HT1080 (cell line): Measurements from ENCODE around the gene SCN11A. TPM values are rescaled to one million over a fixed set of nuclear protein-coding genes. Genes with fewer than 3 reads are reported as not detected.

Source experiments
- DNase-seq: peaks from one replicate; pipeline ENCODE4 v3.0.0-alpha.2; 2015; ENCODE audit warnings: low read depth
- polyA plus RNA-seq, 2 experiments: library from polyadenylated mRNA; depleted of rRNA; stranded (reverse); fragments of >200 nt; gene quantifications; 2 replicates each; pipeline ENCODE4 v1.2.3, GENCODE V29; 2015
- total RNA-seq: library from RNA; depleted of rRNA; stranded (reverse); fragments of >200 nt; shearing (Covaris generic); gene quantifications from 2 replicates; pipeline ENCODE4 v1.2.3, GENCODE V29; 2014; rRNA removed

The SCN11A gene
- total RNA-seq, result not detected in 2 replicates
- polyA plus RNA-seq (2015; cell fraction: cytosol; rRNA removed), result not detected in 2 replicates
- polyA plus RNA-seq (2015; cell fraction: nucleus; rRNA removed), result not detected in 2 replicates

DNA sequence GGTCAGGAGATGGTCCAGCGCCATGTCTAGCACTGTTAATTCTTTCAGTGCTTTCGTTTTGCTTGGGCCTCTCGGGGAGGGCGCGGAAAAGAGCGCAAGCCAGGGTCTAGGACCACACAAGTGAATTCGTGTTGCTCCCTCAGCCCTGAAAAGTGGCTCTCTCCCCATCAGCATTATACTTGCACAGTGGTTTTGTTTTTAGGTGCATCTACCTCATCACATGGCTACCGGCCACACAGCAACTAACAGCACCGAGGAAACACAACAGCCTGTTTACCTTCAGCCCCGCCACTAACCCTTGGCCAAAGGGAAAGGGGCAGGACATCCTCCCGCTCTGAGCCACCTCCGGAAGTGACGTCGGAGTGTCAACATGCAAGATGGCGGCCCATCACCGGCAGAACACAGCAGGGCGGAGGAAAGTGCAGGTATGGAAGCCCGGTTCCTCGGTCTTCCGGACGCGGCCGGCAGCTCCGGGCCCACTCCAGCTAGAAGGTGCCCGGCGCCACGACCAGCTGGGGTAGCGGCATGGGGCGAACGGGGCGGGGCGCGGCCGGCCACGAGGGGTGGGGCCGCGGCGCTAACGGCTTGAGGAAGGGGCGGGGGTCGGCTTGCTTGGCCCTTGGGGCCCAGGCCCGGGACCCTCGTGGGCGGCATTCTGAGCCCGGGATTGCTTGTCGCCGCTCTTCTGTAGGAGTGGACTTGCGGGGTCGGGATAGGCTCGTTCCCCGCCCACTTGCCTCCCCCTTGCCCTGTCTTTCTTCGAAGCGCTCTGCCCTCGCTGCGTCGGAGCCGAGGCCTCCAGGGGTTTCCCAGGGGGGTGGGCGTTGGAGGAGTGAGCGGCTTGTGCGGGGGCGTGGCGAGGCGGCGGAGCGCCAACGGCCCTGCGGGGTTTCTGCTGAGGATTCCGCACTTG lies at the start of gene SCN11A, which contains the start of gene WDR48:
SCN11A (minus strand) TSS at position 296 of the 913 bp plus-strand sequence. CDS start 101,582 bp downstream, outside the sequence.
WDR48 (plus strand) TSS at position 368 of the 913 bp plus-strand sequence; CDS start at position 378, 10 bp downstream.
- peak; percentile 77 for DNase-seq

DNA sequence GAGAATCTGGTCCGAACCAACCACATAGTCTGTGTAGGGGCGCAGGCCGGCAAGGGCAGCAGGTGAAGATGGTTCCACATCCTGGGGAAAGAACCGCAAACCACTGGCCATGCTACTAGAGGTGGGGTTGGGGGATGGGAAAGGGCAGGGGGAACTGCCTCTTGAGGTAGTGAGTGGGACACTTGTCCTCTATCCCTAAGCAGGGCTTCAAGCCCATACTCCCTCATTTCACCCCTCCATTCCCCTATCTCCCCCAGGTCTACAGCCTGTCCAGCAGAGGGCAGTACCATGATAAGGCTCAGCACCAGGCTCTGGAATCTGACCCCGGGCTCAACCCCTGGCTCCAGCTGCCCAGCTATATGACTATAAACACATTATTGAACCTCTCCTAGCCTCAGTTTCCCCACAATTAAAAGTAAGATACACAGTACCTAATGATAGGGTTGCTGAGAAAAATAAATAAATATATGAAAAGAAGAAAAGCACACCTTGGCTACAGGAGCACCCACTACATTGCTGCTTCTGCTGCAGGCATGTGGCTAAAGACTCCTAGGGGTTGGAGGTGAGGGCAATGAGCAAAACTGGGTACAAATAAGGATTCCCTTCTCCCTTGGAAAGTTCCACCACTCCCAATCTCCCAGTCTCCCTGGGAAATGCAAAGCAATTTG lies 49.4 kb upstream of the SCN11A start:
- peak; percentile 14 for DNase-seq

- DNase-seq, result no peak
Observed at GRCh38 chr3:39100500-39100886, 48.7 kb upstream of the SCN11A start.

DNA sequence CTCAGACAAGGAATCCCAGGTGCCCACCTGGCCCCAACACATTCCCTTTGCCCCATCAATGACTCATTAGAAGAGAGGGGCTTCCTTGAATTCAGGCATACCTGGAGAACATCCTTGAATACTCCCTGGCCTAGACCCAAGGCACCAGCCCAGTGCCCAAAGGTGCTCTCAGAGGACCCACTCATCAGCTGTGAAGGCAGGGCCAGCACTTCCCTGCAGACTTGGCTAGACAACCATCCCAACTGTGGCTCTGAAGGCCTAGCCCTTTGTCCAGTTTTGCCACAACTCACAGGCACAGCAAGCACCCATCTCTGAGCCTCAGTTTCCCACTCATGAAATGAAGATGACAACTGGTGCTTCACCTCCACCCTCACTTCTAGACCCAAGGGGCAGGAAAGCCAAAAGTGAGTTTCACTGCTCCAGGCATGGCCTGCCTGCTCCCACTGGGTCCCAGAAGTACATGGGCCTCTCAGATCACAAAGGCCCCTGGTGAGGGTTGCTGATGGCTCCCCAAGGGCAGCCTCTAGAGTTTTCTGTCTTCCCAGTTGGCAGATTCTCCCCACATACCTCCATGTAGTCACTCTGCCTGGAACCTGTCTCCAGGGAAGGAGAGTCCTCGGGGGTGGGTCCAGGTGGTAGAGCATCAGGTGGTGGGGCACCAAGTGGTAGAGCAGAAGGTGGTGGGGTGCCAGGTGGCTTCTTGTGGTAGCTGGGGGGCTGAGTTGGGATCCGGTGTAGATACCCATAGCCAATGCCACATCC lies 48.2 kb upstream of the SCN11A start:
- DNase-seq, result no peak

DNA sequence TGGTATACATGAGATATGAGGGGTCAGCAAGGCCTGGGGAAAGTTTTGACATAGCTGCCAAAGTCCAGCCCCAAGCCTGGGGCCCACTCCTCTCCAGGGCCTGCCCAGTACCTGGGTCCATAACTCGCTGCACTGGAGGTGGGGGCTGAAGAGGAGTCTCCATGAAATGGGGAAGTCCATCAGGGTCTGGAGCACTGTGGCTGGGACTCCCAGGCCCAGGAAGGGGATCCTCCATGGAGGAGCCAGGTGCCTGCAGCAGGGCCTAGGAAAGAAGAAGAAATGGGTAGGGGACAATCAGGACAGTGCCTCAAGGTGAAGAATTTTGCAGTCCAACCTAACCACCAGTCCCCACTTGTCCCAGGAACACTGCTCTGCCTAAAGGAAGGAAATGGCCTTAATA lies 47.5 kb upstream of the SCN11A start:
- no peak for DNase-seq

- DNase-seq, result no peak
Observed at GRCh38 chr3:39098473-39099000, 46.8 kb upstream of the SCN11A start.

DNA sequence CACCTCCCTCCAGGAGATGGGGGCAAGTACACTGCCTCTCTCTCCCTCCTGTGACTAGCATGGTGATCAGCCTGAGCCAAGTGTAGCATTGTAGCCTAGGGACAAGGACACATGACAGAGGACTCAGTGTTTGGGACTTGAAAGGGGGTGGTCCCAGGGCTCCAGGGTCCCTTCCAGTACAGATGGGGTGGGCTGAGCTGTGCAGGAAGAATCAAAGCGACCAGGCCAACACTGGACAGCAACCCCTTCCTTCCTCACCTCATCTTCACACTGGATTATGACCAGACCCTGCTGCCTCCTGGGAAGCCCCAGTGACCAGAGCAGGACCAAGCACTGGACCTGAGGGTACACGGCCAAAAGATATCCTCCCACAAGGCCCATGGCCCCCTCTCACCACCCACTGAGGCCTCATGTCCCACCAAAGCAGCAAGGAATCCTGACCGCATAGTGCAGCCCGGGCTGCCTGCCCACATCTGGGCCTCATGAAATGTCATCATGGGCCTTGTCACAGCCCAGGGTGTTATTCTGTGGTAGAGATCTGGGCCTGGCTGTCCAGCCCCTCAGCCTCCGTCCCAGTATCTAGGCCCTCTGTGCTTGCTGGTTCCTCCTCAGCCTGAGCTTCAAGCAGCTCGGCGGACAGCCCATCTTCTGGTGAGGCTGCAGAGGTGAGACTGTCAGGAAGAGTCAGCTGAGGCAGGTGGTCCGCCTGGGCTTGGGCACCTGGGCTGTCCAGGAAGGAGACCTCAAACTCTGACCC lies 46.1 kb upstream of the SCN11A start:
- DNase-seq, result no peak

DNA sequence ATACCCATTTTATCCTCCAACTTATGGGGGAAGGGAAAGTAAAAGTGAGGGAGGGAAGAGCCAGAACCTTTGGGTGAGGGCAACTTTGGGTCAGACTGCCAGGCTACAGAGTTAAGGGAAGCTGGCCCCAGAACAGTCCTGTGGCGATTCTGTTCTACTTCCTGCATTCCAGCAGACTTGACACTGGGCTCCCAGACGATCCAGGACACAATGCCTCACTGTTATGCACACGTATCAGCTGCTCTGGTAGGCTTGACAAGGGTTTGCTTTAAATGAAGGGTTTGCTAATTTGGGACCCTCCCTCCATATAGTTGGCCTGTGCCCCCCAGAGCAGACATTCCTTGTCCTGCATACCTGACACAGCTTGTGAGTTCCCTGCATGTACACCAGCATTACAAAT lies 45.0 kb upstream of the SCN11A start:
- peak; percentile 24 for DNase-seq

DNA sequence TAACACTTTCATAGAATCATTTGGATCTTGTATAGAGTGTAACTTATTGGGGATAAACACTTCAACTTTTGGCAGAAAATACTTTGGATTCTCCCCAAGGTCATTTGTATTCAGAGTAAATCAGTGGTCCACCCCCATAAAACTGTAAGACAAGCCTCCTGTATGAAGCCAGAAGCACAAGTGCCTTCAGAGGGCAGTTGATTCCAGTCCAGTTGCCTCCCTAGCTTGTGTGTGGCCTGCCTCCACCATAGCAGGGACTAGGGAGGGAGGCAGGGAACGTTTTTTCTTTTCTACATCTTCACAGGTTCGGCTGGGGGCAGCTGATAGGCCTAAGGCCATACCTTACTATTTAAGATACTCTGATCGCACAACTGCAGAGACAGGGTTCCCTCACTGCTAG lies 44.0 kb upstream of the SCN11A start:
- DNase-seq, result no peak

- DNase-seq, result no peak
Observed at GRCh38 chr3:39094851-39095677, 43.3 kb upstream of the SCN11A start.

DNA sequence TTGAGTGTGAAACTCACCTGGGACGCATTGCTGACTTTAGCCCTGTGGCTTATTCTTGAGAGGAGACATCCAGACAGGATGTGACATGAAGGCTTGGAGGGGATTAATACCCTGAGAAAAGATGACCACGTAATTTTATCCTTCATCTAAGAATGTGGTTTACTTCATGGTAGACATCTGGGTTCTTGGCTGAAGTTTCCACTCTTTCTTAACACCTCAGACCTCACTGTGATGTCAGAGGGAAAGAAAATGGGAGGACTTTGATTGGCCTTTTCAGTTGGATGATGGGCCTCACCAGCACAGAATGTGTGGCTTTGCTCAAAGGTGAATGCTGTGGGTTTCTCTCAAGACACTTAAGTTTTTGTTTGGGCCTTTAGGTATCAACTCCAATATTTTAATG lies 39.2 kb upstream of the SCN11A start:
- peak; percentile 32 for DNase-seq

DNA sequence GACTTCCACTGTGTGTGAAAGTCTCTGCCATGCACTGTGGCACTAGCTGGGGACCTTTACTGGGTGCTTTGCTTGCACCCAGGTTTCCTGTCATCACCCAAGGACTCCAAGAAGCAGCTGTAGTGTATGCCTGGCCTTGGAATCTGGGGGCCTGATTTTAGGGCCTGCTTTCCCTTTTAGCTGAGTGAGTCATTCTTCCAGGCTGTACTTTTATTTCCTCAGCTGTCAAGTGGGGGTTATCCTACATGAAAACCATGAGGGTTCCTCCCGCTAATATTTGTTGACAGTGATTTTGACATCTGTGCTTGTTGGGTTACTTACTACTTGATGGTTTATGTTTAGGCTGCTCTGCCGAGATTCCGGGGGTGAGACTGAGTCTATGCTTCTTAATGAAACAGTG lies 37.1 kb upstream of the SCN11A start:
- DNase-seq, result no peak

DNA sequence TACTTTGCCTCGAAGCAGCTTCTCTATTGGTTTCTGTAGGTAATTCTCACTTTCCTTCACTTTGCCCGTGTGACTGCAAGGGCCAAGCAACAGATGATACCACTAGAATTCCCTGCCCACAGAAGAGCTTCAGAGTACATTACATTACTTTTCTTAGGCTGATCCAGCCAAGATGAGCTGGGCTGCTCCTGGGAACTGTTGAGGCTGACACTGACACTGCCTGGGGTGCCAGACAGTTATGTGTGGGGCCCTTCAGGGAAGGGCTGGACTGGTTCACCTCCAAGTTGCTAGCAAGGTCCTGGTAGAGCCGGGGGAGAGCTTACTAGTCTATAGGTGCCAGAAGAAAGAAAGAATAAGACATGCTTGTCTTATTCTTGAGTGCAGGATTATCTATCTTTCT lies 36.7 kb upstream of the SCN11A start:
- no peak for DNase-seq

DNA sequence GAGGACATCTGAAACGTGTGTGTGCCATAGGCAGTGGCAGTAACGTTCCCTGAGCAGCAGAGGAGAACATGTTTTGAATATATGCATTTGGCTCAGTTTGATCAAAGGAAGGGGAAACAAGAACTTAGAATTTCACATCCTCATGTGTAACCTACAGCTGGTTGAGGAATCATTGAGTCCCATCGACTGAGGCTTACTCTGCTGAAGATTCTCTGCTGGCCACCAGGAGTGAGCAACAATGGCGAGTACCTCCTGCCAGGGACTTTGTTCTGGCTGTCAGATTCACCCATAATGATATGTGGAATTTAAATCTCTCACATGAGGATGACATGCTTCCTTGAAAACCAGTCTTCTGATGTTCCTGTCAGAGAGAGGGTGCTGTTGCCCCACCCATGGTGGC lies 34.4 kb upstream of the SCN11A start:
- DNase-seq, result no peak

DNA sequence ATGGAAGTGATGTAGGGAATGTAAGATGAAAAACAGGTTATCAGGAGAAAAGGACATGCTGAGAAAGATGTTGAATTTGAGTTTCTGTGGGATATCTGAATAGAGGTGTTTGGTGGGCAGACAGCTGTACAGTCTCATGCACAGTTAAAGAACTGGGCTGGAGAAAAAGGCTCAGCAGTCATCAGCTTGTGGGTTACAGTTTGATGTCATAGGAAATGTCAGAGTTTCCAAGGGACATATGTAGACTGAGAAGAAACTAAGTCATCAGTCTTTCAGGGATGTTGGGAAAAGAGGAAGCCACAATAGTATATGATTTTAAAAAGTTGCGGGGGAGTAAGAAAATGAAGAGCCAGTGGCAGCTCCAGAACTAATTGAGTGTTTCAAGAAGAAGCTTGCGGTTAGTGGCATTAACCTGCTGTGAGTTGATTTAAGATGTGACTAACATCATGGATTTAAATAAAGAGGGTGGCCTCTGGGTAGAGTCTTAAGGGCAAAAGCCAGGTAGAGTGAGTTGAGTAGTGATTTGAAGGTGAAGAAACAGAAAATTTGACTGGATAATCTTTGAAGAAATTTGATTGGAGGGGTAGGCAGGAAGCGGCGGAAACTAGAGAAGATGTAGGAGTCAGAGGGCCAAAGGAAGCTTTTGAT lies 31.0 kb upstream of the SCN11A start:
- DNase-seq, result no peak

GRCh38 chr3:39080026-39080425 lies 28.3 kb upstream of the SCN11A start:
- no peak for DNase-seq

- DNase-seq, result no peak
Observed at GRCh38 chr3:39079530-39079929, 27.8 kb upstream of the SCN11A start.

GRCh38 chr3:39075910-39076309 lies 24.2 kb upstream of the SCN11A start:
- no peak for DNase-seq

DNA sequence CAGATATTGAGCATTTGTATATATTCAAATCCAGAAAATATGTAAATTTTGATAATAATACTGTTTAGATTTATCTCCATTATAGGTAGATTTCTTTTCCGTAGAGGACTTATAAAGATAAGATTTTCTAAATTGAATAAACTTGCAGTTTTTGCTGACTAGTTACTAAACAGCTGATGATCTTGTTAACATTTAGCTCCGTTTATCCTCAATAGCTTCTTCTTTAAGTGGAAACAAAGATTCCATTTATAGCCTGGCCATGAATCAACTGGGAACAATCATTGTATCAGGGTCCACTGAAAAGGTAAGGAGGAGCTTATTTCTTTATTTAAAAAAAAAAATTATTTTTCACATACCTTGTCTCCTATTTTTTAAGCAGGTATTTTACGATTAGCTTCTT lies 16.8 kb upstream of the SCN11A start:
- DNase-seq, result no peak
